OCI-LY1 (cell line): Measurements from ENCODE around the gene FGF11.

Experiments
- EZH2 ChIP-seq: fragments of 200-600 bp; sonication (generic), shearing (Covaris generic); IDR thresholded peaks from 2 replicates; pipeline ENCODE4 v1.8.0; 2017; ENCODE audit warnings: borderline replicate concordance, mixed run types, mild to moderate bottlenecking, antibody characterized with exemption, low read length, moderate library complexity, mixed read lengths
- TF ChIP-seq, protein P1 (sequence below): fragments of 200-600 bp; sonication (generic), shearing (Covaris generic); IDR thresholded peaks from 2 replicates; pipeline ENCODE4 v1.5.1; 2017; ENCODE audit warnings: mild to moderate bottlenecking, antibody characterized with exemption, low read length, moderate library complexity, mixed read lengths

DNA sequence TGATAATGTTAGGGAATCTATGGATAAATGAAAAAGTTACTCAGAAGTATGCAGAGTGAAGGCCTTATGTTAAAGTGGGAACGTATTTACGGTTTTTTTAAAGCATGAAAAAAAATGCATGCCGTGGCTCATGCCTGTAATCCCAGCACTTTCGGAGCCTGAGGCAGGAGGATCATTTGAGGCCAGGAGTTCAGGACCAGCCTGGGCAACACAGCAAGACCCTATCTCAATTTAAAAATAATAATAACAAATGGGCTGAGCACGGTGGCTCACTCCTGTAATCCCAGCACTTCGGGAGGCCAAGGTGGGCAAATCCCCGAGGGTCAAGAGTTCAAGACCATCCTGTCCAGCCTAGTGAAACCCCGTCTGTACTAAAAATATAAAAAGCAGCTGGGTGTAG is 50.8 kb downstream of the FGF11 start:
- no peak for TF ChIP-seq EZH2
- TF ChIP-seq, protein P1, sequence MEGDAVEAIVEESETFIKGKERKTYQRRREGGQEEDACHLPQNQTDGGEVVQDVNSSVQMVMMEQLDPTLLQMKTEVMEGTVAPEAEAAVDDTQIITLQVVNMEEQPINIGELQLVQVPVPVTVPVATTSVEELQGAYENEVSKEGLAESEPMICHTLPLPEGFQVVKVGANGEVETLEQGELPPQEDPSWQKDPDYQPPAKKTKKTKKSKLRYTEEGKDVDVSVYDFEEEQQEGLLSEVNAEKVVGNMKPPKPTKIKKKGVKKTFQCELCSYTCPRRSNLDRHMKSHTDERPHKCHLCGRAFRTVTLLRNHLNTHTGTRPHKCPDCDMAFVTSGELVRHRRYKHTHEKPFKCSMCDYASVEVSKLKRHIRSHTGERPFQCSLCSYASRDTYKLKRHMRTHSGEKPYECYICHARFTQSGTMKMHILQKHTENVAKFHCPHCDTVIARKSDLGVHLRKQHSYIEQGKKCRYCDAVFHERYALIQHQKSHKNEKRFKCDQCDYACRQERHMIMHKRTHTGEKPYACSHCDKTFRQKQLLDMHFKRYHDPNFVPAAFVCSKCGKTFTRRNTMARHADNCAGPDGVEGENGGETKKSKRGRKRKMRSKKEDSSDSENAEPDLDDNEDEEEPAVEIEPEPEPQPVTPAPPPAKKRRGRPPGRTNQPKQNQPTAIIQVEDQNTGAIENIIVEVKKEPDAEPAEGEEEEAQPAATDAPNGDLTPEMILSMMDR = no peak
